Neural progenitor cell (in vitro differentiated cells): ENCODE data around the gene DIMT1.

Source experiments
- CTCF ChIP-seq: fragments of 200-600 bp; sonication (generic); IDR thresholded peaks from 2 replicates; pipeline ENCODE4 v1.5.1; 2017; ENCODE audit warnings: antibody characterized with exemption, mild to moderate bottlenecking
- EZH2phosphoT487 ChIP-seq: fragments of 200-600 bp; sonication (generic); IDR thresholded peaks from 2 replicates; pipeline ENCODE4 v1.6.1; 2017; ENCODE audit warnings: antibody characterized with exemption

- TF ChIP-seq CTCF = no peak
- no peak for TF ChIP-seq EZH2phosphoT487
Measured at GRCh38 chr5:62412549-62413329, 9.0 kb upstream of the DIMT1 start, which contains the start of gene IPO11.
